ENCODE data around the gene CCNQ.

Gene CCNQ

DNA sequence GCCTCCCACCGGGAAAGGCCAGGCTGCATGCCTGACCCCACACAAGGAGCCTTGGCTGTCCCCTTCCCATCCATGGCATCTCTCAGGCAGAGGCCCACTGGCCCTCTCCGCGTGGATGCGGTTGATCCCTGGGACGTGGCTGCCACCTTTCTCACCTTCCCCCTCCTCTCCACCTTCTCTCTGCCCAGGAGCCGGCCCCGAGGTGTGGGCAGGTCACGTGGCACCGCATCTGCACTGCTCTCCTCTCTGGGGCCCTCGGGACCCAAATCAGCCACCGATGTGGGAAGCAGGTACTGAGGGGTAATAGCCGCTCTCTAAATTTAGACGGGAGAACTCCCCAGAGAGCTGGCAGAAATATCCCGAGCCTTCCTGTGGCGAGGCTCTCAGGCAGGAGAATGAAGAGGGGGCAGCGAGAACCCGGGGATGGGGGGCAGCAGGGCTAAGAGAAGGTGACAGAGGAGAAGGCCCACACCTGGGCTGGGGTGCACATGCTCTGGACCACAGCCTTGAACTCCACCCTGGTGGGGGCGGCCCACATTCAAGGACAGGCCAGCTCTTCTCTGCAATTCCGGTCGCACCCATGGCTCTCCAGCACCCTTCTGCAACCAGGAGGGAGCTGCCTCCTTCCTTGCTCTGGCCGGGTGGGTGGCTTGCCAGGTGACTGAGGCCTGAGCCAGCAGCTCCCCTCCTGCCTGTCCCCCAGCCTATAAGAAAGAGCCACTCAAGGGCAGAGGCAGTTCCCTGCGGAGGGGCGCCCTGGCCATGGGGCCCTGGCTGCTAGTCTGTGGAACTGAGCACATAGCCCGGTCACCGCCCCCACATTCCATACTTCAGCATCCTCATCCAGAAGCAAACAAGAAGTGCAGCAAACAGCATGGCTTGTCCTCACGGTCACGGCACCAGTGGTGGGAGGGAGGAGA, 38.4 kb upstream of the CCNQ start:
- no peak overlapping the region for H3K9ac ChIP-seq (ENCODE audit: low read depth, low read length)
- H4K20me1 ChIP-seq (ENCODE audit: insufficient read depth, low read length) = no peaks in the 10 kb centered on the region
- H2AFZ ChIP-seq (ENCODE audit: low read depth, low read length) = no peak overlapping the region
- H3K4me2 ChIP-seq (ENCODE audit: insufficient read depth, low read length) = no peak overlapping the region
- no peak overlapping the region for H3K4me3 ChIP-seq (ENCODE audit: low read depth in 1 of 2, low read length in 2 of 2)
- TF ChIP-seq EZH2 (IDR thresholded peaks at IDR 0.05; ENCODE audit: borderline replicate concordance, low read depth, low read length, severe bottlenecking) = no peak
- TF ChIP-seq, protein P1, sequence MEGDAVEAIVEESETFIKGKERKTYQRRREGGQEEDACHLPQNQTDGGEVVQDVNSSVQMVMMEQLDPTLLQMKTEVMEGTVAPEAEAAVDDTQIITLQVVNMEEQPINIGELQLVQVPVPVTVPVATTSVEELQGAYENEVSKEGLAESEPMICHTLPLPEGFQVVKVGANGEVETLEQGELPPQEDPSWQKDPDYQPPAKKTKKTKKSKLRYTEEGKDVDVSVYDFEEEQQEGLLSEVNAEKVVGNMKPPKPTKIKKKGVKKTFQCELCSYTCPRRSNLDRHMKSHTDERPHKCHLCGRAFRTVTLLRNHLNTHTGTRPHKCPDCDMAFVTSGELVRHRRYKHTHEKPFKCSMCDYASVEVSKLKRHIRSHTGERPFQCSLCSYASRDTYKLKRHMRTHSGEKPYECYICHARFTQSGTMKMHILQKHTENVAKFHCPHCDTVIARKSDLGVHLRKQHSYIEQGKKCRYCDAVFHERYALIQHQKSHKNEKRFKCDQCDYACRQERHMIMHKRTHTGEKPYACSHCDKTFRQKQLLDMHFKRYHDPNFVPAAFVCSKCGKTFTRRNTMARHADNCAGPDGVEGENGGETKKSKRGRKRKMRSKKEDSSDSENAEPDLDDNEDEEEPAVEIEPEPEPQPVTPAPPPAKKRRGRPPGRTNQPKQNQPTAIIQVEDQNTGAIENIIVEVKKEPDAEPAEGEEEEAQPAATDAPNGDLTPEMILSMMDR (IDR thresholded peaks at IDR 0.05; ENCODE audit: borderline replicate concordance, extremely low read depth, low read length, poor library complexity, severe bottlenecking) = no peak
- H3K27ac ChIP-seq (ENCODE audit: low read length) = no peak overlapping the region
- no peaks in the 10 kb centered on the region for H3K9me3 ChIP-seq (ENCODE audit: insufficient read depth, low read length, severe bottlenecking)
- H3K27me3 ChIP-seq (ENCODE audit: insufficient read depth, low read length, poor library complexity) = no peaks in the 10 kb centered on the region
- DNase-seq (no peak), ATAC-seq (ENCODE audit: insufficient read depth, low read depth) (no peak)
- no peaks in the 10 kb centered on the region for H3K36me3 ChIP-seq (ENCODE audit: insufficient read depth, low read length)
- no peaks in the 10 kb centered on the region for H3K4me1 ChIP-seq (ENCODE audit: insufficient read depth, low read length)
- no peaks in the 10 kb centered on the region for H3K79me2 ChIP-seq (ENCODE audit: insufficient read depth, low read length)

DNA sequence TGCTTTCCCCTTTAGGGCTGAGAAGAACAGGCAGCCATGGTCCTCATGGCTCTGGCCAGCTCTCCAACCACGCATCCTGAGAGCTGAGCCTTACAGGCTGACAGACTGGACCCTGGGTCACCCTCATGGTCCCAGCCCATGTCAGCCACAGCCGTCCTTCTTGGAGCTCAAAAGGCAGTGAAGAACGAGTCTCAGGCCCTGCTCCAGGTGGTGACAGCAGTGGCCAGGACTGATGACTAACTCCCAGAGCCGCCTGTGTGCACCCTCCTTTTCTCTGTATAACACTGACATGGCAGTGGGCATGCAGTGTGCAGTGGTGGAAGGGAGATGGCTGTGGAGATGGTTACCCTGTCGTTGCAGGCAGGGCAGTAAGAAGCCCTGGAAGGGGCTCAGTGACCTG, 37.8 kb upstream of the CCNQ start:
- no peak for TF ChIP-seq EZH2 (IDR thresholded peaks at IDR 0.05; ENCODE audit: borderline replicate concordance, low read depth, low read length, severe bottlenecking)
- TF ChIP-seq, protein P1 (IDR thresholded peaks at IDR 0.05; ENCODE audit: borderline replicate concordance, extremely low read depth, low read length, poor library complexity, severe bottlenecking) = no peak
- Histone ChIP-seq H2AFZ (ENCODE audit: low read depth, low read length) (no peak overlapping the region), H3K79me2 (ENCODE audit: insufficient read depth, low read length) (no peaks in the 10 kb centered on the region), H3K9ac (ENCODE audit: low read depth, low read length) (no peak overlapping the region), H3K4me2 (ENCODE audit: insufficient read depth, low read length) (no peak overlapping the region), H3K27me3 (ENCODE audit: insufficient read depth, low read length, poor library complexity) (no peaks in the 10 kb centered on the region), H4K20me1 (ENCODE audit: insufficient read depth, low read length) (no peaks in the 10 kb centered on the region), H3K4me3 (ENCODE audit: low read depth in 1 of 2, low read length in 2 of 2) (no peak overlapping the region), H3K36me3 (ENCODE audit: insufficient read depth, low read length) (no peaks in the 10 kb centered on the region), H3K4me1 (ENCODE audit: insufficient read depth, low read length) (no peaks in the 10 kb centered on the region), H3K9me3 (ENCODE audit: insufficient read depth, low read length, severe bottlenecking) (no peaks in the 10 kb centered on the region), H3K27ac (ENCODE audit: low read length) (no peak overlapping the region)
- DNase-seq (no peak), ATAC-seq (ENCODE audit: insufficient read depth, low read depth) (no peak)

DNA sequence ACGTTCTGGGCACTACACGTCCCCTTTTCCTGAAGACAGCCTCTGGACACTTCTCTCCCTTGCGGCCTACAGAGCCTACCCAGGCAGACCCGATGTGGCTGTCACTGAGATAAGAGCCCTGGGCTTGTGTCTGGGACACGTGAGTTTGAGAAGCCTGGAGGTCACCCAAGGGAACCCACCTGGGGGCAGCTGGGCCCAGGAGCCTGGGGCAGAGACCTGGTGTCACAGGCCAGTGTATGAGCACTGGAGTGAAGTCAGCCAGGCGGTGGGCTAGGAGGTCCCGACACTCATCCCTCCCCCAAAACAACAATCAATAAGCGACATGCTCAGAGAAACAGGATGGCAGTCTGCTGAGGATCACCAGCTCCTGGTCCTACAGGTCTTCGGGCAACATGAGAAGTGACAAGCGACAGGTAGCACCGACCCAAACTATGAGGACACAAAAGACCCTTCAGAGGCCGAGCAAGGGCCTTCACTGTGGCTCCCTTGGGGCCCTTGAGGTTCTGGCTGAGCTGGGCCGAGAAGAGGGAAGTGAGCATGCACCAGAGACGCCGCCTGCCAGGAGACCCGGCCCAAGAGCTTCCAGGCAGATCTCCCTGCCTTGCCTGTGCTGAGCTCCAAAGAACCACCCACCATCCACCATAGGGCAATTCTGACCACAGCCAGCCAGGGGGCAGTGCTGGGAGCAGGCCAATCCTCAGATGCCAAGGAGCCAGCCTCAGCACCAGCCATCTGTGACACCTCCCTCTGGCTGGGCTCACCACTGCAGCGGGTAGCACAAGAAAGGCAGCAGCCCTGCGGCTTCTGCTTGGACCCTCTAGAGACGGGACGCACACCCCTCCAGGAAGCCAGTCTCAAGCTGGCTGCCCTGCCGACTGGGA, 37.1 kb upstream of the CCNQ start:
- H2AFZ ChIP-seq (ENCODE audit: low read depth, low read length) = no peak overlapping the region
- H3K36me3 ChIP-seq (ENCODE audit: insufficient read depth, low read length) = no peaks in the 10 kb centered on the region
- TF ChIP-seq, protein P1 (IDR thresholded peaks at IDR 0.05; ENCODE audit: borderline replicate concordance, extremely low read depth, low read length, poor library complexity, severe bottlenecking) = peak; percentile 50
- TF ChIP-seq EZH2 (IDR thresholded peaks at IDR 0.05; ENCODE audit: borderline replicate concordance, low read depth, low read length, severe bottlenecking) = no peak
- no peak overlapping the region for H3K4me2 ChIP-seq (ENCODE audit: insufficient read depth, low read length)
- no peak overlapping the region for H3K9ac ChIP-seq (ENCODE audit: low read depth, low read length)
- H4K20me1 ChIP-seq (ENCODE audit: insufficient read depth, low read length) = no peaks in the 10 kb centered on the region
- no peak overlapping the region for H3K4me3 ChIP-seq (ENCODE audit: low read depth in 1 of 2, low read length in 2 of 2)
- DNase-seq = peak; percentile 33
- no peaks in the 10 kb centered on the region for H3K27me3 ChIP-seq (ENCODE audit: insufficient read depth, low read length, poor library complexity)
- no peaks in the 10 kb centered on the region for H3K4me1 ChIP-seq (ENCODE audit: insufficient read depth, low read length)
- H3K9me3 ChIP-seq (ENCODE audit: insufficient read depth, low read length, severe bottlenecking) = no peaks in the 10 kb centered on the region
- H3K79me2 ChIP-seq (ENCODE audit: insufficient read depth, low read length) = no peaks in the 10 kb centered on the region
- ATAC-seq (ENCODE audit: insufficient read depth, low read depth) = peak; percentile 70
- H3K27ac ChIP-seq (ENCODE audit: low read length) = no peak overlapping the region
